ENCODE data around the gene P2RX7. TPM values are rescaled to one million over a fixed set of nuclear protein-coding genes. Genes with fewer than 3 reads are reported as not detected.

The P2RX7 gene
- total RNA-seq, 1 experiment from 2014 or later: not detected

DNA sequence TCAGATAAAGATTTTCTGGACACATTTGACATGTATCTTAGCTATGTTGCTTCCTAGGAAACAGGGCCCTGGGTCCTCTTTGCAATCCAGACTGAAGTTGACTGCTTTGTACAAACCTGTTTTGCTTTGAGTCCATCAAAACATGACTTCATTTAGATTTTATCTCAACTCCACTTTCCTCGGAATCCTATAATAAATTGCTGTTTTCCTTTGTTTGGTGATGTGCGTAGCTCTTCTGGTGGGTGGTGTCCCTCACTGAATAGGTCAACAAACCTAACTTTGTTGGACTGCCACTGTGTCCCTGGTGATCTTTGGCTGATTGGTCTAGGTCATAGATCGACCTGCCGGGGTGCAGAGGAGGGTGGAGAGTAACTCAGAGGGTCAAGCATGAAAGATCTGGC, 735 bp upstream of the P2RX7 start:
- H3K4me3 Mint-ChIP-seq (ENCODE audit: low read depth, unreplicated experiment): no peak overlapping the region
- intact Hi-C loops (cut with micrococcal nuclease; ENCODE audit: unreplicated experiment): no loop called here
- peaks cover 2% of the 10 kb centered on the region for H3K9me3 Mint-ChIP-seq (ENCODE audit: low read depth, unreplicated experiment)
- no TSS peak for BruUV-seq (replicated peaks)
- CTCF ChIA-PET: interaction anchor here (0.6 kb wide), 1 partner anchor 11 kb away, joined by 3 read pairs; no protein-coding TSS in a partner anchor
- no peak for DNase-seq
- peaks cover 28% of the 10 kb centered on the region for H3K27me3 Mint-ChIP-seq (ENCODE audit: unreplicated experiment)
- TF ChIP-seq, protein P1, sequence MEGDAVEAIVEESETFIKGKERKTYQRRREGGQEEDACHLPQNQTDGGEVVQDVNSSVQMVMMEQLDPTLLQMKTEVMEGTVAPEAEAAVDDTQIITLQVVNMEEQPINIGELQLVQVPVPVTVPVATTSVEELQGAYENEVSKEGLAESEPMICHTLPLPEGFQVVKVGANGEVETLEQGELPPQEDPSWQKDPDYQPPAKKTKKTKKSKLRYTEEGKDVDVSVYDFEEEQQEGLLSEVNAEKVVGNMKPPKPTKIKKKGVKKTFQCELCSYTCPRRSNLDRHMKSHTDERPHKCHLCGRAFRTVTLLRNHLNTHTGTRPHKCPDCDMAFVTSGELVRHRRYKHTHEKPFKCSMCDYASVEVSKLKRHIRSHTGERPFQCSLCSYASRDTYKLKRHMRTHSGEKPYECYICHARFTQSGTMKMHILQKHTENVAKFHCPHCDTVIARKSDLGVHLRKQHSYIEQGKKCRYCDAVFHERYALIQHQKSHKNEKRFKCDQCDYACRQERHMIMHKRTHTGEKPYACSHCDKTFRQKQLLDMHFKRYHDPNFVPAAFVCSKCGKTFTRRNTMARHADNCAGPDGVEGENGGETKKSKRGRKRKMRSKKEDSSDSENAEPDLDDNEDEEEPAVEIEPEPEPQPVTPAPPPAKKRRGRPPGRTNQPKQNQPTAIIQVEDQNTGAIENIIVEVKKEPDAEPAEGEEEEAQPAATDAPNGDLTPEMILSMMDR (IDR thresholded peaks at IDR 0.05; ENCODE audit: unreplicated experiment): no peak
- no peak overlapping the region for H3K27ac Mint-ChIP-seq (ENCODE audit: unreplicated experiment)
- H3K4me1 Mint-ChIP-seq (ENCODE audit: low read depth, unreplicated experiment): peaks cover 23% of the 10 kb centered on the region
- H3K36me3 Mint-ChIP-seq (ENCODE audit: insufficient read depth, unreplicated experiment): no peaks in the 10 kb centered on the region

DNA sequence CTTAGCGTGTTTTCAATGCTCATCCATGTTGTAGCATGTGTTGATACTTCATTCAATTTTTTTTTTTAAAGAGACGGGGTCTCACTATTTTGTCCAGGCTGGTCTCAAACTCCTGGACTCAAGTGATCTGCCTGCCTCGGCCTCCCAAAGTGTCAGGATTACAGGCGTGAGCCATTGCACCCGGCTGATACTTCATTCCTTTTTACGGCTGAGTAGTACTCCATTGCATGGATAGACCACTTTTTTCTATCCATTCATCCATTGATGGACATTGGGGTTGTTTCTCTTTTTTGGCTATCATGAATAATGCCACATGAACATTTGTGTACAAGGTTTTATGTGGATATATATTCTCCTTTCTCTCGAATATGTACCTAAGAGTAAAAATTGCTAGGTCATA, 1.2 kb downstream of the P2RX7 start:
- Mint-ChIP-seq H3K36me3 (ENCODE audit: insufficient read depth, unreplicated experiment) (no peaks in the 10 kb centered on the region), H3K27me3 (ENCODE audit: unreplicated experiment) (peaks cover 44% of the 10 kb centered on the region), H3K4me1 (ENCODE audit: low read depth, unreplicated experiment) (peaks cover 21% of the 10 kb centered on the region), H3K27ac (ENCODE audit: unreplicated experiment) (no peak overlapping the region), H3K4me3 (ENCODE audit: low read depth, unreplicated experiment) (no peak overlapping the region), H3K9me3 (ENCODE audit: low read depth, unreplicated experiment) (peaks cover 2% of the 10 kb centered on the region)
- DNase-seq: no peak
- BruUV-seq (replicated peaks): no TSS peak
- intact Hi-C loops (cut with micrococcal nuclease; ENCODE audit: unreplicated experiment): no loop called here
- TF ChIP-seq, protein P1 (IDR thresholded peaks at IDR 0.05; ENCODE audit: unreplicated experiment): no peak
- CTCF ChIA-PET: no interaction called here

DNA sequence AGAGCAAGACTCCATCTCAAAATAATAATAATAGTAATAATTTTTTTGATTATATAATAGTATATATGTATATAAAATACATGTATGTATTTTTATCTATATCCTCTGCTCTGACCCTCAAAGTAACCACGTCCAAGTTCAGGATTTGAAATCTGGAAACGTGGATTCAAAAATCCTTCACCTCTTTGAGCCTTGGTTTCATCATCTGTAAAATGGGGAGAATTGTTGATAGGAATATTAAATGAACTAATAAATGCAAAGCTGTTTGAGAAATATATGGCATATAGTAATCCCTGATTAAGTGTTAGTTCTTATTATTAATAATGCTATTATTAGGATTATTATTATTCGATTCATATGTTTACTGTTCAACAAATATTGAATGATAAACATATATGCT, 2.6 kb downstream of the P2RX7 start:
- peaks cover 43% of the 10 kb centered on the region for H3K27me3 Mint-ChIP-seq (ENCODE audit: unreplicated experiment)
- BruUV-seq (replicated peaks): no TSS peak
- intact Hi-C loops (cut with micrococcal nuclease; ENCODE audit: unreplicated experiment): no loop called here

DNA sequence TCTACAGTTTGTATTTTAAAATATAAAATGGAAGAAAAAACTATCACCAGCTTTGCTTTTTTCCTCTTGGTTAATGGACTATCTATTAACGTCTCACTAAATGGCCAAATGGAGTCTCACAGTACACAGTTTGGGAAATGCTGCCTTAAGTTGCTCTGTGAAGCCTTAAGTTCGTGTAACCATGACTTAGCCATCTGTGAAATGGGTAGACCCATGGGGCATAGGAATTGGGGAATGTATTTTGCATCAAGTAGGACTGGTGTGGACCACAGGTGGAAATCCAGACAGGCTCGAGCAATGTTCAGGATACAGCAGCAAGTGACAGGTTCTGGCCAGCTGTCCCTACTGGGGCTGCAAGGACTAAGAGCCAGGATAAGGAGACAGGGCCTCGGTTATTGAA, 4.8 kb downstream of the P2RX7 start:
- Mint-ChIP-seq H3K36me3 (ENCODE audit: insufficient read depth, unreplicated experiment) (no peaks in the 10 kb centered on the region), H3K27ac (ENCODE audit: unreplicated experiment) (no peak overlapping the region), H3K4me3 (ENCODE audit: low read depth, unreplicated experiment) (no peak overlapping the region), H3K27me3 (ENCODE audit: unreplicated experiment) (peaks cover 29% of the 10 kb centered on the region), H3K4me1 (ENCODE audit: low read depth, unreplicated experiment) (peaks cover 9% of the 10 kb centered on the region), H3K9me3 (ENCODE audit: low read depth, unreplicated experiment) (peaks cover 3% of the 10 kb centered on the region)
- DNase-seq: no peak
- TF ChIP-seq, protein P1 (IDR thresholded peaks at IDR 0.05; ENCODE audit: unreplicated experiment): no peak
- intact Hi-C loops (cut with micrococcal nuclease; ENCODE audit: unreplicated experiment): no loop called here
- BruUV-seq (replicated peaks): no TSS peak
- CTCF ChIA-PET: interaction anchor here (0.6 kb wide), 1 partner anchor 135 kb away, joined by 3 read pairs; no protein-coding TSS in a partner anchor

More for the DNA sequence above, 2.6 kb downstream of the P2RX7 start:
- Mint-ChIP-seq H3K4me3 (ENCODE audit: low read depth, unreplicated experiment) (no peak overlapping the region), H3K27ac (ENCODE audit: unreplicated experiment) (no peak overlapping the region), H3K36me3 (ENCODE audit: insufficient read depth, unreplicated experiment) (no peaks in the 10 kb centered on the region), H3K9me3 (ENCODE audit: low read depth, unreplicated experiment) (no peaks in the 10 kb centered on the region), H3K4me1 (ENCODE audit: low read depth, unreplicated experiment) (peaks cover 12% of the 10 kb centered on the region)
- no peak for DNase-seq
- CTCF ChIA-PET: no interaction called here
- TF ChIP-seq, protein P1 (IDR thresholded peaks at IDR 0.05; ENCODE audit: unreplicated experiment): no peak

Data from Calu3 (cell line).